A549 treated with AZD2906 at 1 μM for 4 hours (cell line): ENCODE measurements around the gene STAT2. TPM values are rescaled to one million over a fixed set of nuclear protein-coding genes. Genes with fewer than 3 reads are reported as not detected.

Experiments
- total RNA-seq: library from RNA; stranded (reverse); fragments of 200-300 nt; extraction: Qiagen RNA extraction; gene quantifications from 5 replicates; pipeline ENCODE4 v1.2.3, GENCODE V29; 2022

STAT2 gene
- total RNA-seq: 10.7 to 13.2 TPM (median 11.1 TPM) in 5 replicates

GRCh38 chr12:56359851-56360767 lies at the start of gene STAT2:
STAT2 (minus strand) TSS chr12:56360107; CDS start chr12:56356571, 3,536 bp downstream.

GRCh38 chr12:56362130-56363059 lies 2.5 kb upstream of the STAT2 start, which contains the start of gene APOF:
APOF (minus strand) TSS chr12:56362857; CDS start chr12:56362745, 112 bp downstream.

GRCh38 chr12:56338308-56339157 lies 21.4 kb downstream of the STAT2 start, which contains the start of gene IL23A:
IL23A (plus strand) TSS chr12:56338884; CDS start chr12:56339045, 161 bp downstream.

GRCh38 chr12:56333679-56334489 lies 26.0 kb downstream of the STAT2 start, which contains the start of gene PAN2:
PAN2 (minus strand) TSS chr12:56334000; CDS start chr12:56333094, 906 bp downstream.

GRCh38 chr12:56315622-56316473 lies 44.1 kb downstream of the STAT2 start, which contains the start of gene CNPY2:
CNPY2 (minus strand) TSS chr12:56315988; CDS start chr12:56315217, 771 bp downstream.

GRCh38 chr12:56299853-56300643 lies 59.9 kb downstream of the STAT2 start, which contains the start of gene CS:
CS (minus strand) TSS chr12:56300330; CDS start chr12:56300201, 129 bp downstream.

Other genes starting within 250 kb of the STAT2 start
- gene RPL41, start 243.5 kb downstream of the STAT2 start, total RNA-seq: 4,788 to 5,894 TPM (median 5,599 TPM) in 5 replicates
- gene ZC3H10, start 241.8 kb downstream of the STAT2 start, total RNA-seq: 2.6 to 4.1 TPM (median 2.8 TPM) in 5 replicates
- gene ESYT1, start 231.8 kb downstream of the STAT2 start, total RNA-seq: 59.6 to 64.9 TPM (median 64.2 TPM) in 5 replicates
- gene MYL6B, start 207.5 kb downstream of the STAT2 start, total RNA-seq: 69.1 to 84.7 TPM (median 80.8 TPM) in 5 replicates
- 2,187 to 2,775 TPM (median 2,288 TPM) in 5 replicates for gene MYL6, start 201.7 kb downstream of the STAT2 start, total RNA-seq
- gene SMARCC2, start 170.6 kb downstream of the STAT2 start, total RNA-seq: 28.2 to 35.7 TPM (median 31.2 TPM) in 5 replicates
- gene RNF41, start 138.2 kb downstream of the STAT2 start, total RNA-seq: 21.7 to 26.5 TPM (median 25.1 TPM) in 5 replicates
- 54.9 to 59.8 TPM (median 58.5 TPM) in 5 replicates for gene NABP2, start 135.8 kb downstream of the STAT2 start, total RNA-seq
- gene SLC39A5, start 130.1 kb downstream of the STAT2 start, total RNA-seq: 0.05 to 0.08 TPM in 2 of 5 replicates, not detected in the others
- gene ANKRD52, start 101.7 kb downstream of the STAT2 start, total RNA-seq: 36.2 to 45.1 TPM (median 38.3 TPM) in 5 replicates
- gene COQ10A, start 93.2 kb downstream of the STAT2 start, total RNA-seq: 12.1 to 14.7 TPM (median 14.2 TPM) in 5 replicates
- gene CS, start 59.8 kb downstream of the STAT2 start, total RNA-seq: 144 to 175 TPM (median 152 TPM) in 5 replicates
- 108 to 151 TPM (median 138 TPM) in 5 replicates for gene CNPY2, start 44.1 kb downstream of the STAT2 start, total RNA-seq
- gene PAN2, start 26.1 kb downstream of the STAT2 start, total RNA-seq: 10.3 to 14.2 TPM (median 13.9 TPM) in 5 replicates
- 0.31 to 0.52 TPM (median 0.38 TPM) in 5 replicates for gene IL23A, start 21.2 kb downstream of the STAT2 start, total RNA-seq
- not detected in 5 replicates for gene APOF, start 2.8 kb upstream of the STAT2 start, total RNA-seq
- gene TIMELESS, start 89.3 kb upstream of the STAT2 start, total RNA-seq: 31.5 to 36.5 TPM (median 34.9 TPM) in 5 replicates
- 0.07 to 0.09 TPM in 2 of 5 replicates, not detected in the others for gene MIP, start 94.5 kb upstream of the STAT2 start, total RNA-seq
- 1.8 to 1.9 TPM (median 1.9 TPM) in 5 replicates for gene SPRYD4, start 108.5 kb upstream of the STAT2 start, total RNA-seq
- 0.15 to 0.62 TPM (median 0.20 TPM) in 5 replicates for gene GLS2, start 128.1 kb upstream of the STAT2 start, total RNA-seq
- 7.1 to 12.7 TPM (median 9.1 TPM) in 5 replicates for gene RBMS2, start 161.7 kb upstream of the STAT2 start, total RNA-seq